Tibial artery (tissue), 4 donors: ENCODE results near the gene OPCML.

Source experiments
- DNase-seq, 2 donors: peaks; one replicate each; pipeline ENCODE4 v3.0.0-alpha.2; 2019
- H3K27ac ChIP-seq, 2 donors: fragments of 200-600 bp; sonication (generic) in 1 of 2; 1 replicate in 1 of 2; 2 replicates in 1 of 2; pipeline ENCODE4 v1.5.1; 2018 to 2019; ENCODE audit warnings: mild to moderate bottlenecking in 1 of 2
- H3K27me3 ChIP-seq, 2 donors: fragments of 200-600 bp; sonication (generic) in 1 of 2; one replicate each; pipeline versions ENCODE4 v1.5.1 to v1.6.0; 2016 to 2019
- H3K36me3 ChIP-seq, 3 donors: fragments of 200-600 bp; sonication (generic) in 2 of 3; one replicate each; pipeline ENCODE4 v1.5.1; 2016 to 2019; ENCODE audit warnings: mild to moderate bottlenecking in 2 of 3
- H3K4me1 ChIP-seq, 4 donors: fragments of 200-600 bp; sonication (generic) in 2 of 4; 1 replicate in 3 of 4; 2 replicates in 1 of 4; pipeline ENCODE4 v1.5.1; 2016 to 2019
- H3K4me3 ChIP-seq, 2 donors: fragments of 200-600 bp; sonication (generic) in 1 of 2; 1 replicate in 1 of 2; 2 replicates in 1 of 2; pipeline ENCODE4 v1.5.1; 2018 to 2019; ENCODE audit warnings: mild to moderate bottlenecking in 2 of 2
- H3K9me3 ChIP-seq, 3 donors: fragments of 200-600 bp; sonication (generic) in 1 of 3; one replicate each; pipeline ENCODE4 v1.5.1; 2016 to 2019
- CTCF ChIP-seq, 2 experiments: fragments of 200-600 bp in 1 of 2; fragments of 450-650 bp in 1 of 2; IDR thresholded peaks; one replicate each; pipeline ENCODE4 v1.5.1; 2017 to 2019; ENCODE audit warnings: antibody characterized with exemption in 2 of 2, mild to moderate bottlenecking in 1 of 2, moderate library complexity in 1 of 2
- intact Hi-C: fragments of 100-400 bp; cut with DNase I; formaldehyde crosslinking; loops from one replicate; pipeline ENCODE4 v1.15.0; 2023; ENCODE audit warnings: low total_unique reads

OPCML gene

GRCh38 chr11:133500435-133500834, 31.9 kb downstream of the OPCML start:
- no peak overlapping the region for H3K4me3 ChIP-seq
- H3K9me3 ChIP-seq: no peaks in the 10 kb centered on the region
- no peaks in the 10 kb centered on the region for H3K36me3 ChIP-seq
- intact Hi-C loops: no loop called here
- H3K27ac ChIP-seq: no peak overlapping the region
- peaks cover 0 to 2% of the 10 kb centered on the region in 2 donors for H3K27me3 ChIP-seq
- DNase-seq: no peak
- no peak for TF ChIP-seq CTCF (IDR thresholded peaks at IDR 0.05)
- peaks cover 0 to 11% (median 4%) of the 10 kb centered on the region in 4 donors for H3K4me1 ChIP-seq

- DNase-seq: no peak
- intact Hi-C loops: no loop called here
- no peak for TF ChIP-seq CTCF (IDR thresholded peaks at IDR 0.05)
Measured at GRCh38 chr11:133498969-133499368, 33.3 kb downstream of the OPCML start.

GRCh38 chr11:133497477-133498140, 34.7 kb downstream of the OPCML start:
- peaks cover 0 to 9% (median 4%) of the 10 kb centered on the region in 4 donors for H3K4me1 ChIP-seq
- H3K9me3 ChIP-seq: no peaks in the 10 kb centered on the region
- no peak overlapping the region for H3K4me3 ChIP-seq
- TF ChIP-seq CTCF (IDR thresholded peaks at IDR 0.05): no peak
- intact Hi-C loops: no loop called here
- H3K27ac ChIP-seq: no peak overlapping the region
- no peaks in the 10 kb centered on the region for H3K36me3 ChIP-seq
- H3K27me3 ChIP-seq: peaks cover 0 to 2% of the 10 kb centered on the region in 2 donors
- no peak for DNase-seq

More at GRCh38 chr11:133498969-133499368, 33.3 kb downstream of the OPCML start:
- H3K9me3 ChIP-seq: no peaks in the 10 kb centered on the region
- no peak overlapping the region for H3K27ac ChIP-seq
- peaks cover 0 to 11% (median 4%) of the 10 kb centered on the region in 4 donors for H3K4me1 ChIP-seq
- no peaks in the 10 kb centered on the region for H3K36me3 ChIP-seq
- no peak overlapping the region for H3K4me3 ChIP-seq
- peaks cover 0 to 2% of the 10 kb centered on the region in 2 donors for H3K27me3 ChIP-seq

- H3K27me3 ChIP-seq: no peaks in the 10 kb centered on the region
- H3K4me1 ChIP-seq: no peaks in the 10 kb centered on the region
- intact Hi-C loops: no loop called here
- no peaks in the 10 kb centered on the region for H3K9me3 ChIP-seq
- no peak overlapping the region for H3K4me3 ChIP-seq
- no peak overlapping the region for H3K27ac ChIP-seq
- H3K36me3 ChIP-seq: no peaks in the 10 kb centered on the region
- DNase-seq: no peak
- no peak for TF ChIP-seq CTCF (IDR thresholded peaks at IDR 0.05)
Measured at GRCh38 chr11:133492895-133493294, 39.4 kb downstream of the OPCML start.

GRCh38 chr11:133491680-133492383, 40.5 kb downstream of the OPCML start:
- Histone ChIP-seq H3K9me3 (no peaks in the 10 kb centered on the region), H3K27ac (no peak overlapping the region), H3K27me3 (no peaks in the 10 kb centered on the region), H3K4me3 (no peak overlapping the region), H3K4me1 (no peaks in the 10 kb centered on the region), H3K36me3 (no peaks in the 10 kb centered on the region)
- intact Hi-C loops: no loop called here
- no peak for DNase-seq
- TF ChIP-seq CTCF (IDR thresholded peaks at IDR 0.05): no peak
